B cell (primary cell): Measurements from ENCODE around the gene NPC1. TPM values are rescaled to one million over a fixed set of nuclear protein-coding genes. Genes with fewer than 3 reads are reported as not detected.

Experiments
- ATAC-seq: fragments of 200-7000 bp; cut with Tn5 transposase; one replicate; pipeline ENCODE4 v1.10.0; 2021; ENCODE audit warnings: low read depth, mild to moderate bottlenecking, moderate number of reproducible peaks, moderate library complexity
- CTCF ChIA-PET: fragments of 350-600 bp; sonication (Branson Sonifier 250); formaldehyde crosslinking; loops from one replicate; lab custom pipeline; 2021; ENCODE audit warnings: antibody characterized with exemption, inconsistent platforms; lab: Charles Lee
- POLR2A ChIA-PET: fragments of 350-600 bp; sonication (Branson Sonifier 250); formaldehyde crosslinking; loops from one replicate; lab custom pipeline; 2021; ENCODE audit warnings: antibody characterized with exemption; lab: Charles Lee
- DNase-seq: peaks from one replicate; pipeline ENCODE4 v3.0.0; 2013
- H2AFZ ChIP-seq: 2 replicates; pipeline ENCODE4 v1.6.1; 2012; ENCODE audit warnings: mild to moderate bottlenecking, low read depth, low read length; ENCODE audit not compliant: insufficient read depth, poor library complexity, severe bottlenecking
- H3K27ac ChIP-seq, 2 donors: 1 replicate in 1 of 2; 2 replicates in 1 of 2; pipeline ENCODE4 v1.5.1; 2012 to 2013; ENCODE audit warnings: low read length in 2 of 2, mild to moderate bottlenecking in 2 of 2, moderate library complexity in 1 of 2
- H3K27me3 ChIP-seq, 4 experiments: fragments of 200-600 bp in 1 of 4; sonication (generic) in 1 of 4; replicated peaks in 1 of 4; 1 replicate in 2 of 4; 2 replicates in 2 of 4; pipeline versions ENCODE4 v1.6.1 to v1.7.0; 2013 to 2016; ENCODE audit warnings: low read length in 3 of 4, mild to moderate bottlenecking in 2 of 4, mixed read lengths in 1 of 4, moderate library complexity in 1 of 4; ENCODE audit not compliant: insufficient read depth in 4 of 4, control insufficient read depth in 3 of 4; ENCODE audit errors: control extremely low read depth in 1 of 4
- H3K36me3 ChIP-seq, 2 experiments: replicated peaks in 1 of 2; 1 replicate in 1 of 2; 2 replicates in 1 of 2; pipeline versions ENCODE4 v1.6.1 to v1.7.1; 2013; ENCODE audit warnings: low read length in 1 of 2; ENCODE audit not compliant: insufficient read depth in 2 of 2, control insufficient read depth in 1 of 2; ENCODE audit errors: control extremely low read depth in 1 of 2, extremely low read depth in 1 of 2
- H3K4me1 ChIP-seq, 2 donors: fragments of 200-600 bp in 1 of 2; sonication (generic) in 1 of 2; 1 replicate in 1 of 2; 2 replicates in 1 of 2; pipeline versions ENCODE4 v1.5.1 to v1.6.1; 2013 to 2017; ENCODE audit warnings: low read length in 2 of 2; ENCODE audit not compliant: control insufficient read depth in 2 of 2, insufficient read depth in 2 of 2
- H3K4me2 ChIP-seq: replicated peaks from 2 replicates; pipeline ENCODE3; 2012; ENCODE audit warnings: mild to moderate bottlenecking, low read depth, low read length; ENCODE audit not compliant: poor library complexity, severe bottlenecking
- H3K4me3 ChIP-seq, 5 experiments: fragments of 200-600 bp in 1 of 5; sonication (generic) in 1 of 5; 1 replicate in 3 of 5; 2 replicates in 2 of 5; pipeline versions ENCODE4 v1.5.1 to v1.7.0; 2011 to 2016; ENCODE audit warnings: low read length in 4 of 5, mild to moderate bottlenecking in 4 of 5, low read depth in 2 of 5, control low read depth in 1 of 5, moderate library complexity in 1 of 5; ENCODE audit not compliant: insufficient read depth in 1 of 5; ENCODE audit errors: control extremely low read depth in 1 of 5, extremely low read depth in 1 of 5
- H3K79me2 ChIP-seq: fragments of 200-600 bp; sonication (generic); one replicate; pipeline ENCODE4 v1.6.0; 2016; ENCODE audit warnings: low read length; ENCODE audit not compliant: control insufficient read depth, insufficient read depth
- H3K9ac ChIP-seq: fragments of 200-600 bp; sonication (generic); 2 replicates; pipeline ENCODE4 v1.6.1; 2017; ENCODE audit warnings: mild to moderate bottlenecking, low read length, moderate library complexity
- H3K9me3 ChIP-seq, 3 donors: one replicate each; pipeline versions ENCODE4 v1.6.1 to v1.7.1; 2013; ENCODE audit warnings: low read length in 2 of 3; ENCODE audit not compliant: control insufficient read depth in 2 of 3, insufficient read depth in 1 of 3; ENCODE audit errors: control extremely low read depth in 1 of 3
- H4K20me1 ChIP-seq: 2 replicates; pipeline ENCODE4 v1.6.0; 2012; ENCODE audit warnings: mild to moderate bottlenecking, low read length; ENCODE audit not compliant: insufficient read depth, control insufficient read depth, poor library complexity, severe bottlenecking
- H3K27ac Mint-ChIP-seq: one replicate; pipeline ENCODE4 v1.8.0; 2021; ENCODE audit warnings: mixed read lengths
- H3K27me3 Mint-ChIP-seq: one replicate; pipeline ENCODE4 v1.8.0; 2021; ENCODE audit warnings: mixed read lengths
- H3K4me1 Mint-ChIP-seq: one replicate; pipeline ENCODE4 v1.8.0; 2021; ENCODE audit warnings: mixed read lengths
- H3K4me3 Mint-ChIP-seq: one replicate; pipeline ENCODE4 v1.8.0; 2021; ENCODE audit warnings: mixed read lengths
- H3K9me3 Mint-ChIP-seq: one replicate; pipeline ENCODE4 v1.8.0; 2022; ENCODE audit warnings: mixed read lengths; ENCODE audit not compliant: insufficient read depth
- EZH2 ChIP-seq: IDR thresholded peaks from 2 replicates; pipeline ENCODE4 v1.6.1; 2012; ENCODE audit warnings: borderline replicate concordance, low read depth, mild to moderate bottlenecking, moderate library complexity, low read length; ENCODE audit not compliant: insufficient read depth, poor library complexity, severe bottlenecking
- WGBS: methylation state at CpG from one replicate; pipeline ENCODE4 v1.1.5; 2013; ENCODE audit warnings: missing lambda C conversion rate; ENCODE audit not compliant: insufficient coverage; 5-methylcytosine and 5-hydroxymethylcytosine counted together
- intact Hi-C: fragments of 100-400 bp; cut with micrococcal nuclease; formaldehyde crosslinking; loops from one replicate; pipeline ENCODE4 v1.10.0; 2022
- polyA plus RNA-seq: library from polyadenylated mRNA; depleted of rRNA; stranded (reverse); fragments of >200 nt; gene quantifications from 2 replicates; pipeline ENCODE4 v1.2.3, GENCODE V29; 2012
- total RNA-seq, 2 donors: library from RNA; stranded (reverse); fragments of 120-200 nt in 1 of 2; gene quantifications; 1 replicate in 1 of 2; 2 replicates in 1 of 2; pipeline versions ENCODE4 v1.2.3 to v1.2.4, GENCODE V29; 2013 to 2022
- TF ChIP-seq, protein P1 (sequence below): fragments of 200-600 bp; IDR thresholded peaks from one replicate; pipeline ENCODE4 v1.8.0; 2022; ENCODE audit warnings: antibody characterized with exemption, mild to moderate bottlenecking

The NPC1 gene
- total and polyA plus RNA-seq, 2 donors (not counting 1 experiment from before 2014, with no cell fraction given) = 17.5 to 44.4 TPM

DNA sequence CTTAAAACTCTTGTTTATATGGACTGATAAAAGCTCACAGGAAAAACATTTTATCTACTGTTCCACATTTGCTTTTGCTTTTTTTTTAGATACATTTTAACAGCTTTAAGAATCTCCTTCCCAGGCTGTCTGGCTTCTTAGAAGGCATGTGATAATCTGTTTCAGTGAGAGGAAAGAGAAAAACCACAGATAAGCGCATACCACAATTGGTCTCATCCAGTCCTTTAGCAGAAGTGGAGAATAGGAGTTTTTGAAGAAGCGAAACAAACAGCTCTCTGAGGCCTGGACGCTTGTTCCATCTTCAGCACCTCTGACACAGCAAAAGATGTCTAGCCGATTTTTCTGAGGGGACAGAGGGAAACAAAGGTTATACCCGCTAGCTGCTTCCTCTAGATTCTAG, 45.4 kb downstream of the NPC1 start:
- H3K9ac ChIP-seq = no peak overlapping the region
- Mint-ChIP-seq H3K4me3 (no peak overlapping the region), H3K27ac (peak overlapping the region; percentile 1), H3K4me1 (peaks cover 36% of the 10 kb centered on the region), H3K27me3 (no peaks in the 10 kb centered on the region), H3K9me3 (no peaks in the 10 kb centered on the region)
- H3K79me2 ChIP-seq = no peaks in the 10 kb centered on the region
- TF ChIP-seq, protein P1, sequence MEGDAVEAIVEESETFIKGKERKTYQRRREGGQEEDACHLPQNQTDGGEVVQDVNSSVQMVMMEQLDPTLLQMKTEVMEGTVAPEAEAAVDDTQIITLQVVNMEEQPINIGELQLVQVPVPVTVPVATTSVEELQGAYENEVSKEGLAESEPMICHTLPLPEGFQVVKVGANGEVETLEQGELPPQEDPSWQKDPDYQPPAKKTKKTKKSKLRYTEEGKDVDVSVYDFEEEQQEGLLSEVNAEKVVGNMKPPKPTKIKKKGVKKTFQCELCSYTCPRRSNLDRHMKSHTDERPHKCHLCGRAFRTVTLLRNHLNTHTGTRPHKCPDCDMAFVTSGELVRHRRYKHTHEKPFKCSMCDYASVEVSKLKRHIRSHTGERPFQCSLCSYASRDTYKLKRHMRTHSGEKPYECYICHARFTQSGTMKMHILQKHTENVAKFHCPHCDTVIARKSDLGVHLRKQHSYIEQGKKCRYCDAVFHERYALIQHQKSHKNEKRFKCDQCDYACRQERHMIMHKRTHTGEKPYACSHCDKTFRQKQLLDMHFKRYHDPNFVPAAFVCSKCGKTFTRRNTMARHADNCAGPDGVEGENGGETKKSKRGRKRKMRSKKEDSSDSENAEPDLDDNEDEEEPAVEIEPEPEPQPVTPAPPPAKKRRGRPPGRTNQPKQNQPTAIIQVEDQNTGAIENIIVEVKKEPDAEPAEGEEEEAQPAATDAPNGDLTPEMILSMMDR = no peak
- no peak for TF ChIP-seq EZH2
- ATAC-seq (peak; percentile 62), DNase-seq (peak; percentile 58)
- H3K4me3 ChIP-seq = no peak overlapping the region
- intact Hi-C loops = no loop called here
- WGBS = no CpG with 5 or more reads among the region's 5 CpGs
- H3K27me3 ChIP-seq = no peaks in the 10 kb centered on the region
- no peaks in the 10 kb centered on the region for H3K9me3 ChIP-seq
- H4K20me1 ChIP-seq = peaks cover 8% of the 10 kb centered on the region
- peak overlapping the region; percentile 28 for H3K4me2 ChIP-seq
- peaks cover 0 to 63% of the 10 kb centered on the region in 2 experiments for H3K36me3 ChIP-seq
- no peak overlapping the region for H2AFZ ChIP-seq
- ChIA-PET POLR2A (no interaction called here), CTCF (interaction anchor here (1.0 to 1.5 kb wide), 4 partner anchors 25 to 48 kb away, joined by 3 to 5 read pairs (median 4); no protein-coding TSS in a partner anchor)
- peaks cover 31 to 41% of the 10 kb centered on the region in 2 donors for H3K4me1 ChIP-seq
- peak overlapping the region in 1 of 2 donors; percentile 12 for H3K27ac ChIP-seq

DNA sequence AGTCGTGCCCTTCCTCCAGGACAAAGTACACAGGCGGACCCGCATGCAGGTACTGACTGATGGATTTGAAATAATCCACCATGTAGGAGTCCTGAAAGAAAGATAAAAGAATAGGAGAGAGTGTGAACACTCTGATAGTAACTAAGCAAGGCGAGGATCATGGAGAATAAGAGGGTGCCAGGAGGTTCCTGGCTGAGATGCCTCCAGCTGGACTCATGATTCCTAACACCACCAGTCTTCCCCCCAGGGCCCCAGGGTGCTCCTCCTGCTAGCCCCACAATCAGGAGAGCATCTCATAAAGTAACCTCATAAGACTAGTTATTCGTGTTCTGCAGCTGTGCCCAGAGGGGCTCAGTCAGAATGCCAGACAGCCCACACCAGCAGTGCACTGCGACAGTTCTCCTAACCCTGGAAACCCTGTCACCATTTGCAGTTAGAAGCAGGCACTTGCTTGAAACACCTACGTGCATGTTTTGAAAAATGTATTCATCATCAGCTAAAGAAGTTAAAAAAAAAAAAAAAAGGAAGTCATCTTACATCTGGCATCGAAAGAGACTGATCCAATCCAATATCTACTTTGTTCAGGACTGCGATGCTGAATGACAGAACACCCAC, 46.3 kb downstream of the NPC1 start:
- H3K9me3 Mint-ChIP-seq = no peaks in the 10 kb centered on the region
- intact Hi-C loops = no loop called here
- CTCF ChIA-PET = interaction anchor here (1.0 to 1.5 kb wide), 4 partner anchors 24 to 48 kb away, joined by 3 to 5 read pairs (median 4); no protein-coding TSS in a partner anchor

More for the DNA sequence above, 46.3 kb downstream of the NPC1 start:
- H3K36me3 ChIP-seq = peaks cover 6 to 70% of the 10 kb centered on the region in 2 experiments
- H3K4me1 Mint-ChIP-seq = peaks cover 36% of the 10 kb centered on the region
- DNase-seq = no peak
- H3K4me3 Mint-ChIP-seq = peak overlapping the region; percentile 18
- TF ChIP-seq EZH2 = no peak
- TF ChIP-seq, protein P1 = no peak
- peaks cover 8% of the 10 kb centered on the region for H4K20me1 ChIP-seq
- H3K27me3 ChIP-seq = no peaks in the 10 kb centered on the region
- H3K4me1 ChIP-seq = peaks cover 31 to 41% of the 10 kb centered on the region in 2 donors
- H2AFZ ChIP-seq = no peak overlapping the region
- H3K27me3 Mint-ChIP-seq = no peaks in the 10 kb centered on the region
- no peak overlapping the region for H3K9ac ChIP-seq
- no peak overlapping the region for H3K27ac ChIP-seq
- no peaks in the 10 kb centered on the region for H3K9me3 ChIP-seq
- no peak overlapping the region for H3K4me3 ChIP-seq
- H3K4me2 ChIP-seq = peak overlapping the region; percentile 28
- no peaks in the 10 kb centered on the region for H3K79me2 ChIP-seq
- POLR2A ChIA-PET = no interaction called here
- no peak for ATAC-seq
- H3K27ac Mint-ChIP-seq = no peak overlapping the region
- WGBS = 93% methylated on average over 3 of the region's 9 CpGs
